GM12865 (cell line): ENCODE data around the gene COX5B.
A peak's percentile ranks its signal among the peaks of the same experiment; 100 is the strongest.

Experiments
- DNase-seq: peaks from one replicate; pipeline ENCODE4 v3.0.0; 2010; ENCODE audit warnings: low read depth
- H3K4me3 ChIP-seq: 2 replicates; pipeline ENCODE4 v1.5.1; 2011; ENCODE audit warnings: mild to moderate bottlenecking, low read depth, low read length, control low read depth
- CTCF ChIP-seq: IDR thresholded peaks from 2 replicates; pipeline ENCODE4 v1.5.1; 2011; ENCODE audit warnings: low read length, control low read depth, low read depth, inconsistent platforms; ENCODE audit not compliant: insufficient read depth; ENCODE audit errors: missing control alignments

The COX5B gene

GRCh38 chr2:97691166-97691565 lies 45.3 kb downstream of the COX5B start:
- H3K4me3 ChIP-seq, result no peak overlapping the region
- no peak for DNase-seq
- TF ChIP-seq CTCF, result no peak

- no peak for DNase-seq
- no peak overlapping the region for H3K4me3 ChIP-seq
- no peak for TF ChIP-seq CTCF
These were observed 47.6 kb downstream of the COX5B start for GRCh38 chr2:97693476-97693875.

GRCh38 chr2:97695744-97696143 lies 49.9 kb downstream of the COX5B start:
- H3K4me3 ChIP-seq, result no peak overlapping the region
- TF ChIP-seq CTCF, result no peak
- DNase-seq, result no peak

- TF ChIP-seq CTCF, result peak; percentile 82
- H3K4me3 ChIP-seq, result no peak overlapping the region
- DNase-seq, result peak; percentile 91
These were observed 51.7 kb downstream of the COX5B start for GRCh38 chr2:97697252-97698235.
